Liver (tissue), 9 donors: Measurements from ENCODE around the gene ARMC12. TPM values are rescaled to one million over a fixed set of nuclear protein-coding genes. Genes with fewer than 3 reads are reported as not detected.

Experiments
- DNase-seq: peaks from one replicate; pipeline ENCODE4 v3.0.0-alpha.2; 2017; ENCODE audit warnings: low spot score
- H3K27ac ChIP-seq, 2 donors: one replicate each; pipeline ENCODE4 v1.7.0; 2013; ENCODE audit warnings: inconsistent platforms in 2 of 2, low read length in 2 of 2, control low read depth in 1 of 2, low read depth in 1 of 2, mild to moderate bottlenecking in 1 of 2
- H3K27me3 ChIP-seq, 4 donors: one replicate each; pipeline versions ENCODE4 v1.6.1 to v1.7.0; 2013; ENCODE audit warnings: low read length in 3 of 4, inconsistent platforms in 1 of 4, mild to moderate bottlenecking in 1 of 4, moderate library complexity in 1 of 4; ENCODE audit not compliant: control insufficient read depth in 4 of 4, insufficient read depth in 4 of 4
- H3K36me3 ChIP-seq, 4 donors: one replicate each; pipeline versions ENCODE4 v1.6.1 to v1.7.0; 2013; ENCODE audit warnings: low read length in 3 of 4, mild to moderate bottlenecking in 3 of 4, low read depth in 1 of 4, moderate library complexity in 1 of 4; ENCODE audit not compliant: control insufficient read depth in 4 of 4, insufficient read depth in 3 of 4
- H3K4me1 ChIP-seq, 4 donors: one replicate each; pipeline versions ENCODE4 v1.6.1 to v1.7.0; 2013; ENCODE audit warnings: low read length in 3 of 4, mild to moderate bottlenecking in 3 of 4, moderate library complexity in 1 of 4; ENCODE audit not compliant: control insufficient read depth in 4 of 4, insufficient read depth in 4 of 4
- H3K4me3 ChIP-seq, 3 donors: one replicate each; pipeline versions ENCODE4 v1.6.1 to v1.7.0; 2013; ENCODE audit warnings: low read length in 3 of 3, control low read depth in 1 of 3, low read depth in 1 of 3, mild to moderate bottlenecking in 1 of 3
- H3K9ac ChIP-seq, 2 donors: one replicate each; pipeline ENCODE4 v1.7.0; 2013; ENCODE audit warnings: low read length in 2 of 2, mild to moderate bottlenecking in 2 of 2, moderate library complexity in 2 of 2, control low read depth in 1 of 2, low read depth in 1 of 2
- H3K9me3 ChIP-seq, 4 donors: one replicate each; pipeline versions ENCODE4 v1.6.1 to v1.7.0; 2013; ENCODE audit warnings: low read length in 3 of 4; ENCODE audit not compliant: control insufficient read depth in 4 of 4
- EGR1 ChIP-seq, 2 donors: IDR thresholded peaks; 2 replicates each; pipeline ENCODE4 v1.6.1; 2016 to 2018; ENCODE audit warnings: antibody characterized with exemption in 2 of 2, low read depth in 2 of 2
- FOXA1 ChIP-seq: IDR thresholded peaks from 2 replicates; pipeline ENCODE4 v1.6.1; 2016; ENCODE audit warnings: antibody characterized with exemption
- FOXA2 ChIP-seq: IDR thresholded peaks from 2 replicates; pipeline ENCODE4 v1.6.1; 2016; ENCODE audit warnings: antibody characterized with exemption
- GABPA ChIP-seq, 2 donors: IDR thresholded peaks in 1 of 2; conservative IDR thresholded peaks in 1 of 2; 2 replicates each; pipeline ENCODE4 v1.6.1; 2016; ENCODE audit warnings: antibody characterized with exemption in 2 of 2, mild to moderate bottlenecking in 1 of 2, moderate library complexity in 1 of 2
- HNF4A ChIP-seq, 2 donors: conservative IDR thresholded peaks; 2 replicates each; pipeline ENCODE4 v1.6.1; 2016; ENCODE audit warnings: antibody characterized with exemption in 2 of 2, mild to moderate bottlenecking in 2 of 2
- HNF4G ChIP-seq: IDR thresholded peaks from 2 replicates; pipeline ENCODE4 v1.6.1; 2016; ENCODE audit warnings: antibody characterized with exemption
- JUND ChIP-seq, 2 donors: IDR thresholded peaks; 2 replicates each; pipeline ENCODE4 v1.6.1; 2016; ENCODE audit warnings: antibody characterized with exemption in 2 of 2
- NR2F2 ChIP-seq: IDR thresholded peaks from 2 replicates; pipeline ENCODE4 v1.6.1; 2016; ENCODE audit warnings: antibody characterized with exemption
- RAD21 ChIP-seq, 2 donors: IDR thresholded peaks; 2 replicates each; pipeline ENCODE4 v1.6.1; 2016; ENCODE audit warnings: antibody characterized with exemption in 2 of 2, mild to moderate bottlenecking in 2 of 2
- RXRA ChIP-seq, 2 donors: IDR thresholded peaks; 2 replicates each; pipeline ENCODE4 v1.6.1; 2017 to 2018; ENCODE audit warnings: antibody characterized with exemption in 2 of 2, mild to moderate bottlenecking in 1 of 2
- SP1 ChIP-seq: IDR thresholded peaks from 2 replicates; pipeline ENCODE4 v1.6.1; 2018; ENCODE audit warnings: antibody characterized with exemption, mild to moderate bottlenecking
- TAF1 ChIP-seq: conservative IDR thresholded peaks from 2 replicates; pipeline ENCODE4 v1.6.1; 2016; ENCODE audit warnings: antibody characterized with exemption, mild to moderate bottlenecking
- YY1 ChIP-seq: IDR thresholded peaks from 2 replicates; pipeline ENCODE4 v1.6.1; 2016; ENCODE audit warnings: antibody characterized with exemption, mild to moderate bottlenecking
- ZBTB33 ChIP-seq: IDR thresholded peaks from 2 replicates; pipeline ENCODE4 v1.6.1; 2016; ENCODE audit warnings: antibody characterized with exemption
- WGBS: extraction: QIAGEN DNeasy Blood & Tissue Kit; methylation state at CpG from one replicate; pipeline ENCODE4 v1.1.7; 2013; 5-methylcytosine and 5-hydroxymethylcytosine counted together
- polyA plus RNA-seq, 2 donors: library from polyadenylated mRNA; stranded (reverse) in 1 of 2; unstranded in 1 of 2; fragments of 200-250 nt in 1 of 2; fragments of >200 nt in 1 of 2; fragmentation: Nextera tagmentation in 1 of 2; extraction: Ambion mirVana in 1 of 2; gene quantifications; one replicate each; pipeline versions ENCODE4 v1.2.1 to v1.2.3, GENCODE V29; 2013 to 2015
- total RNA-seq, 2 donors: library from RNA; depleted of rRNA; stranded (reverse); fragments of >200 nt; gene quantifications; one replicate each; pipeline ENCODE4 v1.2.3, GENCODE V29; 2014
- TF ChIP-seq, protein P1 (sequence below): IDR thresholded peaks from 2 replicates; pipeline ENCODE4 v1.6.1; 2016; ENCODE audit warnings: antibody characterized with exemption
- TF ChIP-seq, protein P2 (sequence below): IDR thresholded peaks from 2 replicates; pipeline ENCODE4 v1.6.1; 2016; ENCODE audit warnings: antibody characterized with exemption, mild to moderate bottlenecking
- TF ChIP-seq, protein P3 (sequence below): IDR thresholded peaks from 2 replicates; pipeline ENCODE4 v1.6.1; 2016; ENCODE audit warnings: antibody characterized with exemption
- TF ChIP-seq, protein P4 (sequence below): fragments of 150-350 bp; IDR thresholded peaks from 2 replicates; pipeline ENCODE4 v1.5.1; 2017; ENCODE audit warnings: improper control_type of control experiment, low read depth, low read length; ENCODE audit not compliant: missing input control
- donor health status: healthy.
- donor health status: healthy.
- donor health status: healthy.
- donor health status: healthy.
- donor health status: healthy.

The ARMC12 gene
- total and polyA plus RNA-seq, 4 donors: 0.42 to 0.64 (median 0.43) TPM; not detected in 1

DNA sequence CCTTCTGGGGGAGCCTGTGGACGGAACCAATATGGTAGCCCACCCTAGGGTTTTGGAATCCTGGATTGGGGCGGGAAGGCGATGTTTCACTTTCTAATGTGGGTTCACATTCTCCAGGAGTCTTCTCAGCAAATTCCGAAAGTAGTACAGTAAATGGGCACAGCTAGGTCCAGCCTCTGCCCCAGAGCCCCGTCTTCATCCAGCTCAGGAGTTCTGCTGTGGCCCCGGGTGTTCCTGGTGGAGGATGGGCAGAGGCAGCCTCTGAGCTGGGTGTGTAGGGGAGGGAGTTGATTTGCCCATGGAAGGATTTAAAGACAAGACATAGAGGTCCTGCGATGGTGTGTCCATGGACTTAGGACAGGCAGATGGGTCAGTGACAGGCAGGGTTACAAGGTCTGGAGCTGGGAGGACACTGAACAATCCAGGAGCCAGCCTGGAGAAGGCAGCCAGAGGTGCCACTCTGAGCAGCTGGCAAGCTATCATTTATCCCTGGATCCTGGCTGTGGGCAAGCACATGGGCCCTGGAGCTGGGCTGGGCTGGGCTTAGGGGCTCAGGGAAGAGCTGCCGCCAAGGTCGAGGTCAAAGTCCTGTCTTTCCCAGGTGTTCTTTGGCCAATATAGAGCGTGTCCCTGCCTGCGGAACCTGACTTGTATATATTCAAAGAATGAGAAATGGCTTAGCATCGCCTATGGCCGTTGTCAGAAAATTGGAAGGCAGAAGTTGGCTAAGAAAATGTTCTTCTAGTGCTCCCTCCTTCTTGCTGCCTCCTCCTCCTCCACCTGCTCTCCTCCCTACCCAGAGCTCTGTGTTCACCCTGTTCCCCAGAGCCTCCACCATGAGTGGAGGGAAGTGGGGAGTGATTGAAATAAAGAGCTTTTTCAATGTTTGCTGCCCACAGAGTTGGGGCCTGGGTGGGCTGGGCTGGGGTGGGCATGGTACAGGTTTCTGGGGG is 50.7 kb downstream of the ARMC12 start:
- H3K4me3 ChIP-seq: no peak overlapping the region
- no peaks in the 10 kb centered on the region for H3K36me3 ChIP-seq
- 67% methylated on average over 13 of the region's 13 CpGs for WGBS
- H3K27ac ChIP-seq: no peak overlapping the region
- no peak for DNase-seq
- H3K9me3 ChIP-seq: no peaks in the 10 kb centered on the region
- peaks cover 0 to 3% (median 0%) of the 10 kb centered on the region in 4 donors for H3K27me3 ChIP-seq
- H3K9ac ChIP-seq: no peak overlapping the region
- TF ChIP-seq HNF4G (peak; percentile 26), NR2F2 (no peak), HNF4A (conservative IDR thresholded peaks at IDR 0.05) (peak; percentile 51 to 59)
- H3K4me1 ChIP-seq: peaks cover 0 to 3% (median 2%) of the 10 kb centered on the region in 4 donors

GRCh38 chr6:35788423-35788982 is 51.7 kb downstream of the ARMC12 start:
- H3K27me3 ChIP-seq: peaks cover 0 to 3% (median 0%) of the 10 kb centered on the region in 4 donors
- no peak overlapping the region for H3K4me3 ChIP-seq
- DNase-seq: no peak
- TF ChIP-seq, protein P1, sequence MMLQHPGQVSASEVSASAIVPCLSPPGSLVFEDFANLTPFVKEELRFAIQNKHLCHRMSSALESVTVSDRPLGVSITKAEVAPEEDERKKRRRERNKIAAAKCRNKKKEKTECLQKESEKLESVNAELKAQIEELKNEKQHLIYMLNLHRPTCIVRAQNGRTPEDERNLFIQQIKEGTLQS: no peak
- TF ChIP-seq TAF1 (no peak), FOXA1 (no peak), JUND (IDR thresholded peaks at IDR 0.05) (no peak), EGR1 (IDR thresholded peaks at IDR 0.05; ENCODE audit: low read depth in 2 of 2) (no peak), FOXA2 (no peak), HNF4G (no peak), YY1 (no peak), RAD21 (IDR thresholded peaks at IDR 0.05) (no peak), NR2F2 (no peak), GABPA (IDR thresholded peaks at IDR 0.05 in 1 of 2, conservative IDR thresholded peaks at IDR 0.05 in 1 of 2) (no peak), SP1 (no peak), ZBTB33 (no peak), RXRA (IDR thresholded peaks at IDR 0.05) (no peak), HNF4A (conservative IDR thresholded peaks at IDR 0.05) (no peak)
- TF ChIP-seq, protein P2, sequence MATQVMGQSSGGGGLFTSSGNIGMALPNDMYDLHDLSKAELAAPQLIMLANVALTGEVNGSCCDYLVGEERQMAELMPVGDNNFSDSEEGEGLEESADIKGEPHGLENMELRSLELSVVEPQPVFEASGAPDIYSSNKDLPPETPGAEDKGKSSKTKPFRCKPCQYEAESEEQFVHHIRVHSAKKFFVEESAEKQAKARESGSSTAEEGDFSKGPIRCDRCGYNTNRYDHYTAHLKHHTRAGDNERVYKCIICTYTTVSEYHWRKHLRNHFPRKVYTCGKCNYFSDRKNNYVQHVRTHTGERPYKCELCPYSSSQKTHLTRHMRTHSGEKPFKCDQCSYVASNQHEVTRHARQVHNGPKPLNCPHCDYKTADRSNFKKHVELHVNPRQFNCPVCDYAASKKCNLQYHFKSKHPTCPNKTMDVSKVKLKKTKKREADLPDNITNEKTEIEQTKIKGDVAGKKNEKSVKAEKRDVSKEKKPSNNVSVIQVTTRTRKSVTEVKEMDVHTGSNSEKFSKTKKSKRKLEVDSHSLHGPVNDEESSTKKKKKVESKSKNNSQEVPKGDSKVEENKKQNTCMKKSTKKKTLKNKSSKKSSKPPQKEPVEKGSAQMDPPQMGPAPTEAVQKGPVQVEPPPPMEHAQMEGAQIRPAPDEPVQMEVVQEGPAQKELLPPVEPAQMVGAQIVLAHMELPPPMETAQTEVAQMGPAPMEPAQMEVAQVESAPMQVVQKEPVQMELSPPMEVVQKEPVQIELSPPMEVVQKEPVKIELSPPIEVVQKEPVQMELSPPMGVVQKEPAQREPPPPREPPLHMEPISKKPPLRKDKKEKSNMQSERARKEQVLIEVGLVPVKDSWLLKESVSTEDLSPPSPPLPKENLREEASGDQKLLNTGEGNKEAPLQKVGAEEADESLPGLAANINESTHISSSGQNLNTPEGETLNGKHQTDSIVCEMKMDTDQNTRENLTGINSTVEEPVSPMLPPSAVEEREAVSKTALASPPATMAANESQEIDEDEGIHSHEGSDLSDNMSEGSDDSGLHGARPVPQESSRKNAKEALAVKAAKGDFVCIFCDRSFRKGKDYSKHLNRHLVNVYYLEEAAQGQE: no peak
- TF ChIP-seq, protein P3, sequence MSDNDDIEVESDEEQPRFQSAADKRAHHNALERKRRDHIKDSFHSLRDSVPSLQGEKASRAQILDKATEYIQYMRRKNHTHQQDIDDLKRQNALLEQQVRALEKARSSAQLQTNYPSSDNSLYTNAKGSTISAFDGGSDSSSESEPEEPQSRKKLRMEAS: no peak
- TF ChIP-seq, protein P4, sequence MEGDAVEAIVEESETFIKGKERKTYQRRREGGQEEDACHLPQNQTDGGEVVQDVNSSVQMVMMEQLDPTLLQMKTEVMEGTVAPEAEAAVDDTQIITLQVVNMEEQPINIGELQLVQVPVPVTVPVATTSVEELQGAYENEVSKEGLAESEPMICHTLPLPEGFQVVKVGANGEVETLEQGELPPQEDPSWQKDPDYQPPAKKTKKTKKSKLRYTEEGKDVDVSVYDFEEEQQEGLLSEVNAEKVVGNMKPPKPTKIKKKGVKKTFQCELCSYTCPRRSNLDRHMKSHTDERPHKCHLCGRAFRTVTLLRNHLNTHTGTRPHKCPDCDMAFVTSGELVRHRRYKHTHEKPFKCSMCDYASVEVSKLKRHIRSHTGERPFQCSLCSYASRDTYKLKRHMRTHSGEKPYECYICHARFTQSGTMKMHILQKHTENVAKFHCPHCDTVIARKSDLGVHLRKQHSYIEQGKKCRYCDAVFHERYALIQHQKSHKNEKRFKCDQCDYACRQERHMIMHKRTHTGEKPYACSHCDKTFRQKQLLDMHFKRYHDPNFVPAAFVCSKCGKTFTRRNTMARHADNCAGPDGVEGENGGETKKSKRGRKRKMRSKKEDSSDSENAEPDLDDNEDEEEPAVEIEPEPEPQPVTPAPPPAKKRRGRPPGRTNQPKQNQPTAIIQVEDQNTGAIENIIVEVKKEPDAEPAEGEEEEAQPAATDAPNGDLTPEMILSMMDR: no peak
- no peaks in the 10 kb centered on the region for H3K9me3 ChIP-seq
- no peaks in the 10 kb centered on the region for H3K36me3 ChIP-seq
- WGBS: 48% methylated on average over 4 of the region's 4 CpGs
- peaks cover 0 to 3% (median 2%) of the 10 kb centered on the region in 4 donors for H3K4me1 ChIP-seq
- H3K27ac ChIP-seq: no peak overlapping the region
- H3K9ac ChIP-seq: no peak overlapping the region
